GM18505 (cell line): ENCODE results near the gene RASSF7.
A peak's percentile ranks its signal among the peaks of the same experiment; 100 is the strongest.

Experiments
- ATAC-seq: cut with Tn5 transposase; IDR thresholded peaks from one replicate; pipeline ENCODE4 v1.9.1; 2021; ENCODE audit not compliant: unreplicated experiment
- POLR2A ChIP-seq: IDR thresholded peaks from 4 replicates; pipeline ENCODE4 v1.6.1; 2011; ENCODE audit warnings: borderline replicate concordance; ENCODE audit not compliant: insufficient read depth, insufficient read length; ENCODE audit errors: extremely low read depth

Gene RASSF7

GRCh38 chr11:537622-538430 is 22.9 kb upstream of the RASSF7 start:
- no peak for TF ChIP-seq POLR2A
- ATAC-seq = peak; percentile 0

- no peak for ATAC-seq
- TF ChIP-seq POLR2A = no peak
Observed at GRCh38 chr11:538431-539051, 22.2 kb upstream of the RASSF7 start.

- no peak for TF ChIP-seq POLR2A
- ATAC-seq = no peak
Observed at GRCh38 chr11:539971-540481, 20.7 kb upstream of the RASSF7 start.

DNA sequence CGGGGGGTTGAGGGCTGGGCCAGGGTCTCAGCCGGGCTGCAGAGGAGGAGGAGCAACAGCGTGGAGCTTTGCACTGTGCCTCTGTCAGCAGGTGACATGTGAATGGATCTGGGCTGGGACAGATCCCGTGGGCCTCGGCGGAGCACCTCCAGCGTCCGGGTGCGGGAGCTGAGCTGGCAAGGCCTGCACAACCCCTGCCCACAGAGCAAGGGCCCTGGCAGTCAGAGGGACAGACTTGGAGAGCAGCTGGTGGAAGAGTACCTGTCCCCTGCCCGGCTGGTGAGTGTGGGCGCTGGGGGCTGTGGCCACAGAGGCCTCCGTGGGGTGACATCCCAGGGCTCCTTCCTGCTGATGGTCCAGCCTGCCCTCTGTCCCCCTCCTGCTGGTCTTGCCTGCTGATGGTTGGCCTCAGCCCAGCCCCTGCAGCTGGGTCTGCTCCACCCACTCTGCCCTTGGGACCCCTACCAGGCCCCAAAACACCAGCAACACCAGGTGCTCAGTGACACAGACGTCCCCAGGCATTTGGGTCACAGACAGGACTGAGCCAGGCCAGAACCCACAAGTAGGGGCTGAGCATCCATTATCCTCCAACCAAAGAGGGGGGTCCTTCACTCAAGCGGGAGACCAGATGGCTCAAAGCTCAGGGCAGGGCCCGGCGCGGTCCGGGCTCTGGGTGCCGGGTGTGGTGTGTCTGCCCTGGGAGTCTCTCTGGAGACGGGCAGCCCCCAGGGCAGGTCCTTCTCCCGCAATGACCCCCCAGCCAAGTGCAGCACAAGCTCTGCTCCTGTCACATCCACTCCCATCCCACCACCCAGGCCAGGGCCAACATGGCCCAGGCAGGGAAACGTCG is 20.0 kb upstream of the RASSF7 start:
- no peak for TF ChIP-seq POLR2A
- ATAC-seq = no peak

DNA sequence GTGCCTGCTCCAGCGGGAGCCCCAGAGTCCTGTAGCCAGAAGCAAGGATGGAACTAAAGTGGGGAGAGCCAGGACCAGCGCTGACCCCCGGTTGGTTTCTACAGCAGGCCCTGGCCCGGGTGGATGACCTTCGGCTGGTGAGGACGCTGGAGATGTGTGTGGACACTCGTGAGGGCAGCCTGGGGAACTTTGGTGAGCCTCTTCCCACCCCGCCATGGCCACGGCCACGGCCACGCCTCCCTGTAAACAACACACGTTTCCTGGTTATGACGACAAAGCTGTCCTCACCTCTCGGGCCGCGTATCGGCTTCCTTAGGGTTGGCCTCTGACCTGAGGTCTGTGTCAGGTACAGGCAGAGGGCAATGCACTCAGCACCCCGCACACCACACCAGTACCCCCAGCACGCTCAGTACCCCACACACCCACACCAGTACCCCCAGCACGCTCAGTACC is 19.3 kb upstream of the RASSF7 start:
- TF ChIP-seq POLR2A = no peak
- no peak for ATAC-seq

GRCh38 chr11:544817-545166 is 16.0 kb upstream of the RASSF7 start:
- TF ChIP-seq POLR2A = no peak

GRCh38 chr11:545171-545570 is 15.6 kb upstream of the RASSF7 start:
- no peak for TF ChIP-seq POLR2A
- no peak for ATAC-seq

More at GRCh38 chr11:544817-545166, 16.0 kb upstream of the RASSF7 start:
- no peak for ATAC-seq

- no peak for TF ChIP-seq POLR2A
- no peak for ATAC-seq
Observed at GRCh38 chr11:548700-549603, 11.8 kb upstream of the RASSF7 start.

GRCh38 chr11:550021-550745 is 10.6 kb upstream of the RASSF7 start:
- no peak for TF ChIP-seq POLR2A
- ATAC-seq = no peak

DNA sequence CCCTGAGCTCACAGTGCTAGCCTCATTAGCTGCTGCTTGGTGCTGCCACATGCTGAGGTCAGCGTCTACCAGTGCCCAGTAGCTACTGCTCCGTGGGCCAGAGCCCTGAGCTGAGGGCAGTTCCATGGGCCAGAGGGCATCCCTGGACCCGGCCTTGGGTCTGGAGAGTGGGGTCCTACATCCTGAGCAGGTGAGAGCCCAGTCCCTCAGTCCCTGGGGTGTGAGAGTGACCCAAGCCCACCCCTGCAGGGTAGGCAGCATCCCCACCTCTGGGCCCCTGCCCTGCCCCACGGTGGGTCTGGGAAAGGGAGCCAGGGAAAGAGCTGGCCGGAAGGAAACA is 10.1 kb upstream of the RASSF7 start:
- no peak for TF ChIP-seq POLR2A

DNA sequence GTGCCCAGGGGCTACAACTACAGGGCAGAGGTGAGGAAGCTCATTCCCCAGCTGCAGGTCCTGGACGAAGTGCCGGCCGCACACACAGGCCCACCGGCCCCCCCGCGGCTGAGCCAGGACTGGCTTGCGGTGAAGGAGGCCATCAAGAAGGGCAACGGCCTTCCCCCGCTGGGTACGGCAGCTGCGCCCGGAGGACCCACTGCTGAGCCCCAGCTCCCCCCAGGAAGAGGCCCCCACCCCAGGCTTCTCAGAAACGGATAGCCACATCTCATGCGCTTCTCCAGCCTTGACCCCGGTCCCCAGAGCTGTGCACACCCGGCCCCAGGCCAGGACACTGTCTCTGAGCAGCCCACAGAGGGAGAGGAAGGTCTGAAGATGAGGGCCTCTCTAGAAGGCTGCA is 9.6 kb upstream of the RASSF7 start:
- no peak for TF ChIP-seq POLR2A
- ATAC-seq = no peak

More for the DNA sequence above, 10.1 kb upstream of the RASSF7 start:
- no peak for ATAC-seq

DNA sequence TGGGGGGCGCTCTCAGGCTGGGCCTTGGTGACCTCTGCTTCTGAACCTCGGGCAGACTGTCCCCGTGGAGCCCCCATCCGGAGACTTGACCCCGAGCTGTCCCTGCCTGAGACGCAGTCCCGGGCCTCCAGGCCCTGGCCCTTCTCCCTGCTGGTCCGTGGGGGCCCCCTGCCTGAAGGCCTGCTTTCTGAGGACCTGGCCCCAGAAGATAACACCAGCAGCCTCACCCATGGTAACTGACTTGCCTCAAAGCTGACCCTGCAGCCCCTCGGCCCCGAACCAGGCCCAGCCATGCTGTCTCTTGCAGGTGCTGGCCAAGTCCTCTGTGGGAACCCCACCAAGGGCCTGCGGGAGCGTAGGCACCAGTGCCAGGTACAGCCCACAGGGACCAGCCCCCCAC is 9.2 kb upstream of the RASSF7 start:
- TF ChIP-seq POLR2A = no peak
- ATAC-seq = no peak
